GM21526 (cell line): ENCODE results near the gene BAAT.
"Not testable (repeated sequence)": the region's sequence is repeated elsewhere in the genome, so short reads cannot be mapped to it uniquely, and the experiment has no call there.

Experiments
- ATAC-seq: cut with Tn5 transposase; IDR thresholded peaks from one replicate; pipeline ENCODE4 v1.9.1; 2021; ENCODE audit warnings: moderate library complexity; ENCODE audit not compliant: unreplicated experiment, low FRiP score

The BAAT gene

DNA sequence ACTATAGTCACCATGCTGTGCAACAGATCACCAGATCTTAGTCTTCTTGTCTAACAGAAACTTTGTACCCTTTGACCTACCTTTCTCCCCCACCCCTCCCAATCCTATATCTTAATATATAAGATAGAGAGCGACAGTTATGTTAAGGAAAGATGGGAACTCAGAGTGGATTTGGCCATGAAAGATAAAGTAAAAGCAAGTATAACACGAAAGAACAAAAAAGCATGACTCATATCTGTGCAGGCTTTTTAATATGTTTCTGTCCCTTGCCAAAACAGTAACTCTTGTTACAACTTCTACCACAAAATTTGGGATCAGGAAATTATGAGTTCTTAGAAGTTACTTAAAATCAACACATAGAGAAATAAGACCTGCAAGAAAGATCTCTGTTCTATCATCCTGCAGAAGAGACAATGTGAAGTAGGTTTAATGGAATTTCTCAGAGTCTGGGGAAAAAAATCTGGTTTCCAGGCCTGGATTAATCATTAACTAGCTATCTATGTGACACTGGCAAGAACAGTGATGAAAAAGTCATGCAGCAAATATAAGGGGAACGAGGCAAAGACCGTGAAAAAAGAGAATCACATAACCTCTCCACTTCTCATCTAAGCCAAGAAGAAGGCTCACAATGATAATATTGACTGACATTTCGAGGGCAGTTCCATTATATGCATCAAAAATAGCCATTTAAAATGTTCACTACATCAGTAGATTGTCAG is 18.6 kb downstream of the BAAT start:
- ATAC-seq: no peak

DNA sequence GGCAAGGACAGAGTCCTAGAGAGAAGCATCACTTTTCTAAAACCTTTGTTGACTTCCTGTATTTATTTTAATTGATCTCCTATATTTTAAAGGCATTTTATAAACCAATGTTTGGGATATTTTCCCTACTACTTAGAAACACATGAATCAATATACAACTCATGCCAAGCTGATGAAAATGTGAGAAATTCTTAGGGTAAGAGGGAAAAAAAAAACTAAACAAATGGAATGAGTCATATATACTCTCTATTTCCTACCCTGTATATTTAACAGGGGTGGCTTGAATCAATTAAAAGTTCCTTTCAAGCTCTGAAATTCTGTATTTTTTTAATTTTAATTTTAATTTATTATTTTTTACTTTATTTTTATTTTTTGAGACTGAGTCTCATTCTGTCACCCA is 19.6 kb downstream of the BAAT start:
- no peak for ATAC-seq

DNA sequence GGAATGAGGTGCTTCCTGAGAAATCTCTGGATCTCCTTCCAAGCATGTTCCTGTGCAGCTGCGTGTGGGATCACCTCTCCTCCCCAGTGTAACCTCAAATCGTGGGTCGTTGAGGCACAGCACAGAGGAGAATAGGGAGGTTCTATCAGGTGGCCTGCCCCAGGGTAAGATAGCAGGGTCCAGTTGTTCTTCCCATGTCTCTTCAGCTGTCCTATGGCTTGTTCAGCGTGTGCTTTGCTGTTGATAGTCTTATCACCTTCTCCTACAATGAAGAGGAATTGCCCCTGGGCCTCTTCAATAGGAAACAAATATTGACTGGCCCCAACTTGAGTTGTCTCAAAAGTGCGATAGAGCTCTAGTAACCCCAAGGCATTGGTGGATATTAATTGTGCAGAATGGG is 22.4 kb downstream of the BAAT start:
- ATAC-seq: no peak

DNA sequence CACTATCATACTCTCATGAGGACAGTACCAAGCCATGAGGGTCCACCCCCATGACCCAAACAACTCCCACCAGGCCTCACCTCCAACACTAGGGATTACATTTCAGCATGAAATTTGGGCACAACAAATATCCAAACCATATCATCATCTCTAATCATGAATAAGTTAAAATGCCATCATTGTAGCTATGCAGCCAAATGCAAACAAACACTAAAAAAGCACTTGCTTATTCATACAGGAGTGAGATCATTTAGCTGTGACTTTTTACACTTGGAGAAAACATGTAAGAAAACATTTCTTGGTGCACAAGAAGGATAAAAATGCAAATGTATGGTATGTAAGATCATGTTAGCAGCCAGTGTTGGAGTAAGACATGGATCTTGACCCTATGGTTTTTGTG is 24.2 kb downstream of the BAAT start:
- ATAC-seq: no peak

DNA sequence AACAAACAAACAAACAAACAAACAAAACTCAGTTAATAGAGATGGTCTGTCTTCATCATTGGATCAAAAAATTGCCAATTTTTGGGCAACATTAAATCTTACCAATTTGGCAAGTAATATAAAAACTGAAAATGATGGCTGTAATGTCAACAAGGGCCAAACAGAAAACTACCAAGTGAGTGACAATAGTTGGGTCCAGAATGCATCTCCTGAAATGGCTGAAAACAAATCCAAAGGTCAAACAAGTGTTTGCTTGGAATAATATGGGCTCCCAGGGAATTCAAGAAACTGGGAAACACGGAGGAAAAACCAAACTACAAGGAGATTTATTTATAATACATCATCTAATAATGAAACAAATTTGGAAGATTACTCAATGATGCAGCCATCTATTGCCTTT is 25.1 kb downstream of the BAAT start:
- no peak for ATAC-seq

DNA sequence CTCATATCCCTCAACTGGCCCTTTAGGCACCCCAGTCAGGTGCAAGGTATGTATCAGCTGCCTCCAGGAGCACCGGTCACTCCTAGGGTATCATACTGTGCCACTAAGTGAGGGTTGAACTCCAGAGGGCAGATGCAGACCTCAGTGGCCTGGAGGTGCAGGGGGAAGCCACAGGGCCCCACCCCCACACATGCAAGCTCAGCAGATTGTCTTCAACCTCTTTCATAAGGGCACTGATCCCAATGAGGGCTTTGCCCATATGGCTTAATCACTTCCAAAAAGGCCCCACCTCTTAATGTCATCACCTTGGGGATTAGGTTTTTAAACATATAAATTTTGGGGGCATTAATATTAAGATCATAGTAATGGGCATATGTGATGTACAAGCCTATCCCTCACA is 28.2 kb downstream of the BAAT start:
- ATAC-seq: no peak

DNA sequence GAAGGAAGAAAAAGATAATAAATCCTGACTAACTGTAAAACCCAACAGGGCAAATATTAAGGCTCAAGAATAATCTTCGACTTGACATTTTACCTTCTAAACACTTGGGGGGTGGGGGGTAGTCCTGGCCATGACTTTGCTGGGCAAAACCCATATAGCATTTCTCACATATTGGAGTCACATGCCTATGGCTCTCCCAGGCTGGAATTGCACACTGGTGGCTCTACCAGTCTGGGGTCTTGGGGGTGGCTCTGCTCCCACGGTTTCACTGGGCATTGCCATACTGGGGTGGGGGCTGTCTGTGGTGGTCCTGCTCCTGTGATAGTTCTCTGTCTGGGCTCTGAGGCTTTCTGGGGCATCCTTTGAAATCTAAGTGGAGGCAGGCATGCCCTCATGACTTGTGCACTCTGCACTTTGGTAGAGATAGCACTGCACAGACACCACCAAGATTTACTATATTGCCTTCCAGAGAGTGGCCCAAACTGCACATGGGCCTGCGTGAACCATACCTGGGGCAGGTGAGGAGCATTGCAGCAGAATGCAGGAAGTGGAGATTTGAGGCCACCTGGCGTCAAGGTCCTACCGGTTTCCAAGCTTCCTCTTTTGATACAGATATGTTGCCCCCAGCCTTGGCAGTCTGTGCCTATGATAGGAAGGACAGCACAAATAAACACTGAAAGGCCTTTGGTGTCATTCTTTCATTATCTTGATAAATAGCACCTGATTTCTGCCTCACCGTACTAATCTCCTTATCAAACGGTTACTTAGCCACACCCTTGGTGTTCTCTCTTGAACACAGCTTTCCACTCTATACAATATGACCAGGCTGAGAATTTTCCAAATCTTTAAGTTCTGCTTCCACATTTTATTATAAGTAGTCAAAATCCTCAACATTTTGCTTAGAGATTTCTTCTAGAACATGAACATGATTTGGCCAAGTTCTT is 29.8 kb downstream of the BAAT start:
- ATAC-seq: no peak

DNA sequence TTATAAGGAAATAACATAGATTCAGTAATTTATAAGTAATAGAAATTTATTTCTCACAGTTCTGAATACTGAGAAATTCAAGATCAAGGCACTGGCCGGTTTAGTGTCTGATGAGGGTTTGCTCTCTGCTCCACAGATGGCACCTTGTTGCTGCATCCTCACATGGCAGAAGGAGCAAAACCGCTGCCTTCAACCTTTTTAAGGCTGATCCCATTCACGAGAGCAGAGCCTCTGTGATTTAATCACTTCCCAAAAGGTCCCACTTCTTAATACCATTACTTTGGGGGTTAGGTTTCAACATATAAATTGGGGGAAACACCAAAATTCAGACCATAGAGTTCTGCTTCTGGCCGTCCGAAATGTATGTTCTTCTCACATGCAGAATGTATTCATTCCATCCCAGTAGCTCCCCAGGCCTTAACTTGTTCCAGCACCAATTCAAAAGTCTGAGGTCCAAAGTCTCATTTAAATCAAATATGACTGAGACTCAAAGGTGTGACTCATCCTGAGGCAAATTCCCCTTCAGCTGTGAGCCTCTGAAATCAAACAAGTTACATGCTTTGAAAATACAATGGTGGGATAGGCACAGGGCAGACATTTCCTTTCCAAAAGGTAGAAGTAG is 30.6 kb downstream of the BAAT start:
- no peak for ATAC-seq

DNA sequence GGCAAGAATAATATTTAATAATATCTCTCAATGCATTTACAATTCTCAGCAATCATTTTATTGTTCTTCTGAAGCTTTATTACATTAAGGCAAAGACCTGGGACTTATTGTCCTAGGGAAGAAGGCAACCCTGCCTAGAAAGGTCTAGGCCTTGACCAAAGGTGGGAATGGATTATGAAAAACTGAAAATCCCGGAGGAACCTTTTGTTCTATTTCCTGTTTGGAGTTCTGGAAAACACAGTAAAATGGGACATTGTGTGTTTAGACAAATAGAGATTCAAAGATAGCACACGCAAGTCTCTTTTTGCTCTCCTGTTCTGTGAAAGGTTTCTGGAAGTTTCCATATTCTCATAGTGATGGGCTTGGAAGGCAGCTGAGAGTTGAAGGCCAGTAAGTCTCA is 31.1 kb downstream of the BAAT start:
- ATAC-seq: no peak

DNA sequence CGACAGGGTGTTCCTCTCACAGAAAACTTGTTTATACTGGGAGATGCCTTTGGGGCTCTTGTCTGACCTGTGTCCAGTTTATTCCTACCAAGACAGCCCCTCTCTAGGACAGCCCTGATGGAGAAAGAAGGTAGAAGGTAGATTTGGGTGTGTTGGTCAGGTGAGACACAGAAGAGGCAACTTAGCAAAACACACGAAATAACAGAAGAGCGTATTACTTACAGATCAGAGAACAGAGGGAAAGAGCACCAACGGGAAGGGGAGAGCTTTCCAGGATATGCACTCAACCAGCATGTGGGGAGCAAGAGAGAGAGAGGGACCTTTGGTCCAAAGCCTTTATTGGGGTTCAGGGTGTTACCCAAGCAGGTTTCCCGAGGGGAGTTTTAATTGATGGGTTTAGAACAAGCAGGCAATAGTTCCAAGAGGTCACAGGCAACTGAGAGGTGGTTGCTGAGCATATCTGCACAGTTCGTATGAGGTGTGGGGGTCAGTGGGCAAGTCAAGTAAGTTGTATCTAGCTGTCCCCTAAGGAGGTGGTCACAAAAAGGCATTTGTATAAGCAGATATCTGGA is 31.8 kb downstream of the BAAT start:
- no peak for ATAC-seq

DNA sequence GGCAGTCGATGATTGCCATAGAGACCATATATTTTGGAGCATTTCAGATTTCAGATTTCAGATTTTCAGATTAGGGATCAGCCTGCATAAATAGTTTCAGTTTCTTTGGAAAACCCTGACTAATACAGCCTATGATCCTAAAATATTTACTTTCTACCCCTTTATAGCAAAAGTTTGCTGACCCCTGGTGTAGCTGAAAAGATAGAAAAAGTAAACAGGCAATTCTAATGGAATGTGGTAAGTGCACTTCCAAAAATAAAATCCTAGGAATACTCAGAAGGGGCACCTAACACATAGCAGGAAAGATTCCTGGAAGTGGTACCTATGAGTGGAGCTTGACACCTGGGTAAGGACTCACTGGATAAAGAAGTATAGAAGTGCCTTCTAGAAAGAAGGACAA is 34.5 kb downstream of the BAAT start:
- ATAC-seq: no peak

DNA sequence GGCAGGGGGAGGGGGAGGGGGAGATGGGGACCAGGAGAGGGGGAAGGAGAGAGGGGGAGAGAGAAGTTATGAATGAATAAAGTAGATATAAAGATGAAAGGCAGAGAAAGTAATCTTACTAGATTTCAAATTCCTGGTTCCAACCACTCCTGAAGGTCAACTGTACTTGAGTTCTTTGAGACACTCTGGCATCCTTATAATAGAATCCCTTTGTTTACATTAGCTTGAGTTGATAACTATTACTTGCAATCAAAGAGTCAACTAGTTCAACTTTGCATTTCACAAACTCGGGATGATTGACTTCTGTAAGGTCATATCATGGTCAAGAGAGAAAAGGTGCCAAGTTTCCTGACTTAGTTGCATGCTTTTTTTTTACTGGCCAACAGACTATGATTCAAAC is 42.2 kb downstream of the BAAT start:
- ATAC-seq: no peak

DNA sequence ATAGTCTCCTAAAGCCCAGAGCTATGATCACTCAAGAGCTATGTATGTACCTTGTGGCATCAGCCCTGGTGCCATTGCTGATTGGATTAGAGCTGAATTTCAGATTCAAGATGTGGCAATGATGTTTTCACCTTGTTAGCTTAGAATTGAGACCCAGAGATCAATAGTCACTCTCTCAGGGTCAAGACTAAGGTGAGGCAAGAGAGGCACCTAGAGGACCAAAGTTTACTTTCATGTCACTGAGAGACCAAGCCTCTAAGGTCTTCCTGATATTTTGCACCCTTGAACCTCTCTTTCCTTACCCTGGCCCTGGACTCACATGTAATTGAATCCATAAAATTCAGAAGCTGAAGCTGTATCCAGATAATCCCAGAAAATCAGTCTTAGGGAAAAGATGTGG is 42.8 kb downstream of the BAAT start:
- no peak for ATAC-seq

DNA sequence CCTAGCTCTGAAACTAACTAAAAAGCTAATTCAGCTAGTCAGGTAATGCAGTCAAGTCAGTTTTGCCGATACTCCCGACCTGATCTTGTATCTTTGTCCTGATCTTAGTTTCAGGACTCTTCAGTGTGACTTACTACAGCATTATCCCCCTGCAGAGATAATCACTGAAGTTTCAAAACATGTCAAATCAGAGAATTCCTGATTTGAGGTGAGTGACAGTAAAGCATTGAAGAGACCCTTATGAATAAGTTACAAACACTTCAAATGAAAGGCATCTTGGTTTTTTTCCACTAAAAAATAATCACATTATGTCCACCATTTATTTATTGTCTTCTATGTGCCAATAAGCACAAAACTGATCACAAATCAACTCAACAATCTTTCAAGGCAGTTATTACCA is 47.6 kb downstream of the BAAT start:
- ATAC-seq: no peak

DNA sequence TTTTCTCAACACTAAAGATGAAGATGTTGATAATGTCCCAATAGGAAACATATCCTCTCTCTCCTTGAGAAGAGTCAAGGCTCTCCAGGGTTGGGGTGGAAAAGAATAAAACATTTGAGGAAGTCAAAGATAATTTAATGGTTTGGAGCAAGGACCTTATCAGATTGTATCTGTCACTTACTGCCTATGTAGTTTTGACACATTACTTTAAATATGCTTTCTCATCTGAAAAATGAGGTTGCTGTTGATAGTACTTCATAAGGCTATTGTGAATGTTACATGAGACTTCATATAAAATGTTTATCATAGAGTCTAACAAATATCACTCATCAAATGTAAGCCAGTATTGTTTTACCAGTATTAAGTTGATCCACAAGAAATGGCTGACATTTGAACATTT is 48.7 kb downstream of the BAAT start:
- no peak for ATAC-seq

DNA sequence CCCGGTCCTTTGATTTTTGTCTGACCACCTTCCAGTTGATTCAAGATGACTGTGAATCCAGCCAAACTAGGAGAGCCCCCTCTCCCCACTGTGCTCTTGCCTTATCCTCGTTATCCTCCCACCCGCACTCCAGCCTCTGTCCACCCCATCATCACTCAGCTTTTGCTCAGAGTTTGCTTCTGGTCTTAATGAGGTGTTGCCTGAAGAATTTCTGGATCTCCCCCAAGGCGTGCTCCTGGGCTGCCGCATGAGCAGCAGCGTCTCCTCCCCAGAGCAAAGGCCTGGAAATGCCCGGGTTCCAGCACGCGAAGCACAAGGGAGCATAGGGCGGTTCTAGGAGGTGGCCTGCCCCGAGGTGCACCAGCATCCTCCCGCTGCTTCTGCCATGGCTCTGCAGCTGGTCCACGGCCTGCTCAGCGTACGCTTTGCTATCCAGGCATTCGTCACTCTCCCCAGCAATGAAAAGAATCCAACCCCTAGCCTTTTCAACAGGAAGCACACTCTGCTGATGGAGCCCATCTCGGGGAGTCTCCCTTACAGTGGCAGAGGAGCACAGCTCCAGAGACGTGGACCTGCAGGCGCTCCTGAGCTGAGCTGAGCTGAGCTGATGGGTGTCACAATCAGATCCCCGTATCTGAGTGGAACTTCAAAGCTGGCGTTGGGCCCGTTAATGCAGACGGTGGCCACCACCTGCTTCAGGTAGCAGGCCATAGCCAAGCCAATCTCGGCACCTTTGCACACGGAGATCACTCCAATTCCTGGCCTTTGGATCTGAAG is 50.7 kb downstream of the BAAT start:
- ATAC-seq: no peak

DNA sequence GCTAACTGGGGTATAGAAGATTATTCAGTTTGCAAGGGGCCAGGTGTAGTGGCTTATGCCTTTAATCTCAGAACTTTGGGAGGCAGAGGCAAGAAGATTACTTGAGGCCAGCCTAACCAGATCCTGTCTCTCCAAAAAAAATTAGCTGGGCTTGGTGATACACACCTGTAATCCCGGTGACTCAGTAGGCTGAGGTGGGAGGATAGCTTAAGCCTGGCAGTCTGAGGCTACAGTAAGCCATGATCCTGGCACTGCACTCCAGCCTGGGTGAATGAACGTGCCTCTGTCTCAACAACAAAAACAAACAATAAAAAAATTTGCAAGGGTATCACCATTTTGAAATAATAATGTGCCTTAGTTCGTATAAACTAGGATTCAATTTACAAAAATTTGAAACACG is 51.3 kb downstream of the BAAT start:
- ATAC-seq: no peak

DNA sequence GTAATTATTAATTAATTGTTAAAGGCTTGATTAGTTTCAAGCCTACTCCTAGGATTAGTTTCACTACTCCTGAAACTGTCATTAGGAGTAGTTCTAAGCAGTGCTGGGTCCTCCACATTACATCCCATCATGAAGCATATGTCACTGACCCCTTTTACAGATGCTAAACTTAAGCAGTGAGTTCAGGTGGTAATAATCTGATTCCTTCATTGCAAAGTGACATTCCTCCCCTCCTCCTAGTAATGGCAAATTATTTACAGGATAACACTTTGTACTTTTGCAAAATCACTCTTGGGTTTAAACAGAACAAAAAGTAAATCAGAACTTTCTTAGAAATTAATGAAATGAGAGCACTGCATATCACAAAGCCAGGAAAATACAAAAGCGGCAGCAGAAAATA is 52.4 kb downstream of the BAAT start:
- ATAC-seq: no peak

DNA sequence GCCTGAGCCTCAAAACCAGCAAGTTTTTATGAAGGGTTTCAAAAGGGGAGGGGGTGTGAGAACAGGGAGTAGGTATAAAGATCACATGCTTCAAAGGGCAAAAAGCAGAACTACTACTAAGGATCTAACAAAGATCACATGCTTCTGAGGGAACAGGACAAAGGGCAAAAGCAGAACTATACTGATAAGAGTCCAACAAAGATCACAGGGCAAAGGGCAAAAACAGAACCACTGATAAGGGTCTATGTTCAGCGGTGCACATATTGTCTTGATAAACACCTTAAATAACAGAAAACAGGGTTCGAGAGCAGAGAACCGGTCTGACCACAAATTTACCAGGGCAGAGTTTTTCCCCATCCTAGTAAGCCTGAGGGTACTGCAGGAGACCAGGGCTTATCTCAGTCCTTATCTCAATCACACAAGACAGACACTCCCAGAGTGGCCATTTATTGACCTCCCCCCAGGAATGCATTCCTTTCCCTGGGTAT is 57.3 kb downstream of the BAAT start:
- ATAC-seq: not testable (repeated sequence)

DNA sequence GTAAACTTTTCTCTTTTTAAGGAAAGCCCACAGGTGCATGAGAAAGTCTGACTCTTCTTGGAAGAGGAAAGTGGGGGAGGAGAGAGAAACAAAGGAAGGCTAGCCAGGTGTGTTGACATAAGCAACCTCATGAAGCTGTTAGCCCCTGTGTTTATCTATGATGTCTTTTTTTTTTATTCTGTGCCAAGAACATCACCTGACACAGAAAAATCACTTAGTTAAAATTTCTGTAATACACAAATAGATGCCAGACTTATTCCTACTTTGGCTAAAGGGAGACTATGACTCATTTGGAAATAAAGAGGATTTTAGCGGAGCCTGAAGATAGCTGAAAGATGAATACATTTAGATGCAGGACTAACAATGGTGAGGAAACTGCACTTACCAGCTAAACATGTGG is 58.3 kb downstream of the BAAT start:
- no peak for ATAC-seq
